ENCODE measurements around the gene H2BK1. TPM values are rescaled to one million over a fixed set of nuclear protein-coding genes. Genes with fewer than 3 reads are reported as not detected.

The H2BK1 gene
- total and polyA plus RNA-seq, 7 donors, result 0.83 TPM; not detected in 6

DNA sequence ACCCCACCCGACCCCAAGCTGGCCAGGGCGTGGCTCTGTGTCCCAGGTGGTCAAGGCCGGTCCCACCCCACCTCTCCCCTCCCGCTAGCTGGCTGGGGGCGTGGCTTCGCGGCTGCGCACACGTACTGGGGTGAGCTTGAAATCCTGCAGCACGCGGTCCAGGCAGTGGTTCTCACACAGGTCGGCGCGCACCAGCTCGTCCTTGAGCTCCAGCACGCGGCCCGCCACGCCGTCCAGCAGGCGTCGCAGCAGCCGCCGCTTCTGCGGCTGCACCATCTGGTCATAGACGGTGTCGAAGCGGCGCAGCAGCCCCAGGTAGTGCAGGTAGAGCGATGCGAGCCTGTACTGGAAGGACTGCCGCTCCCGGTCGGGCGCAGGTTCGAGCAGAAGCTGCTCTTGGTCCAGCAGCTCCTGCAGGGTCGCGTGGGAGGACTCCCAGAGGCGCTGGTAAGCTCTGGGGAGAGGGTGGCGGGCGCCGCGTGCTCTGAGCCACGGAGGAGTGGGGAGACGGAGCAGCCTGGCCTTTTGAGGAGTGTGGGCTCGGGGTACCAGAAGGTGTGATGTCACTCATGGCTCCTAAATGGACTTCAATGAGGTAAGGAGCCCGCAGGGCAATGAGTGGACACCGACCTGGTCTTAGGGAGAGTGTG, 5.8 kb downstream of the H2BK1 start:
- Histone ChIP-seq H3K4me3 (no peak overlapping the region), H3K4me1 (no peaks in the 10 kb centered on the region), H3K36me3 (ENCODE audit: insufficient read depth in 1 of 2, low read depth in 1 of 2) (no peaks in the 10 kb centered on the region), H3K9me3 (no peaks in the 10 kb centered on the region), H3K27ac (no peak overlapping the region), H3K27me3 (ENCODE audit: insufficient read depth in 3 of 3, low read length in 2 of 3) (peaks cover 0 to 18% (median 16%) of the 10 kb centered on the region in 3 donors)
- ATAC-seq, result no peak
- intact Hi-C loops (cut with DNase I), result no loop called here
- TF ChIP-seq, protein P1, sequence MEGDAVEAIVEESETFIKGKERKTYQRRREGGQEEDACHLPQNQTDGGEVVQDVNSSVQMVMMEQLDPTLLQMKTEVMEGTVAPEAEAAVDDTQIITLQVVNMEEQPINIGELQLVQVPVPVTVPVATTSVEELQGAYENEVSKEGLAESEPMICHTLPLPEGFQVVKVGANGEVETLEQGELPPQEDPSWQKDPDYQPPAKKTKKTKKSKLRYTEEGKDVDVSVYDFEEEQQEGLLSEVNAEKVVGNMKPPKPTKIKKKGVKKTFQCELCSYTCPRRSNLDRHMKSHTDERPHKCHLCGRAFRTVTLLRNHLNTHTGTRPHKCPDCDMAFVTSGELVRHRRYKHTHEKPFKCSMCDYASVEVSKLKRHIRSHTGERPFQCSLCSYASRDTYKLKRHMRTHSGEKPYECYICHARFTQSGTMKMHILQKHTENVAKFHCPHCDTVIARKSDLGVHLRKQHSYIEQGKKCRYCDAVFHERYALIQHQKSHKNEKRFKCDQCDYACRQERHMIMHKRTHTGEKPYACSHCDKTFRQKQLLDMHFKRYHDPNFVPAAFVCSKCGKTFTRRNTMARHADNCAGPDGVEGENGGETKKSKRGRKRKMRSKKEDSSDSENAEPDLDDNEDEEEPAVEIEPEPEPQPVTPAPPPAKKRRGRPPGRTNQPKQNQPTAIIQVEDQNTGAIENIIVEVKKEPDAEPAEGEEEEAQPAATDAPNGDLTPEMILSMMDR (IDR thresholded peaks at IDR 0.05), result no peak
- peak in 1 of 2 donors; percentile 47 for DNase-seq
- 58 to 63% (median 62%) methylated on average over 46 to 48 of the region's 48 CpGs for WGBS, 3 donors

DNA sequence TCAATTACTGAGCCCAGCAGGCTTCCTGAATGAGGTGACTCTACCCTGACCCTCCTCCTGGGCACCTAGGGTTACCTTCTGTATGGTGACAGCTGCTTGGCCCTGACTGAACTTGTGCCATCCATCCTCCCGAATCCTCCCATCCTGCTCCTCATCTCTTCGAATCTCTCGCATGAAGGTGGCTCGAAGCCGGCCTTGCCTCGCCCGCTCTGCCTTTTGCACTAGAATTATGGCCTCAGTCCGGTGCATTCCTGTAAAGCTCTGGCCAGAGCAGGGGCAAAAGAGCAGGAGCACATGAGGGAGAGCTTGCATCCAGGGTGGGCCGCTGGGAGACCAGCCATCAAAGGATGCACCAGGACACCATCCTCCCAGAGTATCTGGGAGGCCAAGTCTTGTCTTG, 7.5 kb downstream of the H2BK1 start:
- Histone ChIP-seq H3K9me3 (no peaks in the 10 kb centered on the region), H3K36me3 (ENCODE audit: insufficient read depth in 1 of 2, low read depth in 1 of 2) (no peaks in the 10 kb centered on the region), H3K4me1 (no peaks in the 10 kb centered on the region), H3K27ac (no peak overlapping the region), H3K27me3 (ENCODE audit: insufficient read depth in 3 of 3, low read length in 2 of 3) (peaks cover 0 to 24% (median 16%) of the 10 kb centered on the region in 3 donors), H3K4me3 (no peak overlapping the region)
- ATAC-seq (no peak), DNase-seq (peak in 1 of 2 donors; percentile 48)
- WGBS, 3 donors, result 90 to 95% (median 90%) methylated on average over 9 of the region's 9 CpGs
- TF ChIP-seq, protein P1 (IDR thresholded peaks at IDR 0.05), result no peak
- intact Hi-C loops (cut with DNase I), result no loop called here

DNA sequence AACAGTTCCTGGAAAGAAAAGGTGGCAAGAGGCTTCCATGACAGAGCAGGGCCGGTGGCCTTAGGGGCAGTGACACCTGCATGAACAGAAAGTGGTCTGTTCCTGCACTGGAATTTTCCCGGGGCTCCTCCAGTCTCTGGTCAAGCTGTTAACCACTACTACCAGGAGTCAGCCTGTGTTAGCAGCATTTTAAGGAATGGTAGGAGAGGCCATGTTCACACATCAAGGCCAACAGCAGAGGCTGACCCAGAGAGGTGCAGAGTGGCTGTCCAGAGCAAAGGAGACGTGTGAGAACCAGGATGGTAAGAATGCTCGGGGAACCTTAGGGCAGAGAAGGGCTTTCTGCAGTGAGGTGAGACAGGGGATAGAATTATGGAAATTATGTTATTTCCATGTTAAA, 8.5 kb downstream of the H2BK1 start:
- WGBS, 3 donors, result 79 to 86% (median 83%) methylated on average over 4 of the region's 4 CpGs
- intact Hi-C loops (cut with DNase I), result no loop called here
- H3K4me1 ChIP-seq, result no peaks in the 10 kb centered on the region
- H3K27ac ChIP-seq, result no peak overlapping the region
- no peak for ATAC-seq
- no peaks in the 10 kb centered on the region for H3K9me3 ChIP-seq
- no peaks in the 10 kb centered on the region for H3K36me3 ChIP-seq (ENCODE audit: insufficient read depth in 1 of 2, low read depth in 1 of 2)
- TF ChIP-seq, protein P1 (IDR thresholded peaks at IDR 0.05), result no peak
- H3K4me3 ChIP-seq, result no peak overlapping the region
- peak in 1 of 2 donors; percentile 40 for DNase-seq
- peaks cover 0 to 24% (median 16%) of the 10 kb centered on the region in 3 donors for H3K27me3 ChIP-seq (ENCODE audit: insufficient read depth in 3 of 3, low read length in 2 of 3)

DNA sequence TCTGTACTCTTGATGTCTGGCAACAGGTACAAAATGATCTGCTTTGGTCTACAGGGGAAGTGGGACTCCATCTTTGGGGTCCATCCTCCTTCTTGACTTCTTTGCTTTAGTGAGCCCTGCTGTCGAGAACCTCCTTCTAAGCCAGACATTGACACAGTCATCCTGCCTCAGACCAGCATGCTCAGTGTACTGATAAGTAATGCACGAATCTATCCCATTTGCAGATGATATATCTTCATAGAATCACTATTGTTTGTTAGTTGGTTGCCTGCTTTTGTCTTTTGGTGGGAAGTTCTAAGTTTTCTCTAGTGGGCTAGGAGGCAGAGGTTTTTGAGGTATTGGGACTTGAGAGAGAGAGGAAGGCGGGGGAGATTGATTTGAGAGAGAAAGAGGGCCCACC, 8.9 kb downstream of the H2BK1 start:
- TF ChIP-seq, protein P1 (IDR thresholded peaks at IDR 0.05), result no peak
- Histone ChIP-seq H3K4me3 (no peak overlapping the region), H3K27ac (no peak overlapping the region), H3K27me3 (ENCODE audit: insufficient read depth in 3 of 3, low read length in 2 of 3) (peaks cover 0 to 24% (median 16%) of the 10 kb centered on the region in 3 donors), H3K4me1 (no peaks in the 10 kb centered on the region), H3K9me3 (no peaks in the 10 kb centered on the region), H3K36me3 (ENCODE audit: insufficient read depth in 1 of 2, low read depth in 1 of 2) (no peaks in the 10 kb centered on the region)
- 80 to 85% (median 83%) methylated on average over 3 of the region's 3 CpGs for WGBS, 3 donors
- DNase-seq (no peak), ATAC-seq (no peak)
- intact Hi-C loops (cut with DNase I), result no loop called here

Data from psoas muscle (tissue), 8 donors.